Measurements from ENCODE around the gene SCAF4. TPM values are rescaled to one million over a fixed set of nuclear protein-coding genes. Genes with fewer than 3 reads are reported as not detected.

SCAF4 gene, protein sequence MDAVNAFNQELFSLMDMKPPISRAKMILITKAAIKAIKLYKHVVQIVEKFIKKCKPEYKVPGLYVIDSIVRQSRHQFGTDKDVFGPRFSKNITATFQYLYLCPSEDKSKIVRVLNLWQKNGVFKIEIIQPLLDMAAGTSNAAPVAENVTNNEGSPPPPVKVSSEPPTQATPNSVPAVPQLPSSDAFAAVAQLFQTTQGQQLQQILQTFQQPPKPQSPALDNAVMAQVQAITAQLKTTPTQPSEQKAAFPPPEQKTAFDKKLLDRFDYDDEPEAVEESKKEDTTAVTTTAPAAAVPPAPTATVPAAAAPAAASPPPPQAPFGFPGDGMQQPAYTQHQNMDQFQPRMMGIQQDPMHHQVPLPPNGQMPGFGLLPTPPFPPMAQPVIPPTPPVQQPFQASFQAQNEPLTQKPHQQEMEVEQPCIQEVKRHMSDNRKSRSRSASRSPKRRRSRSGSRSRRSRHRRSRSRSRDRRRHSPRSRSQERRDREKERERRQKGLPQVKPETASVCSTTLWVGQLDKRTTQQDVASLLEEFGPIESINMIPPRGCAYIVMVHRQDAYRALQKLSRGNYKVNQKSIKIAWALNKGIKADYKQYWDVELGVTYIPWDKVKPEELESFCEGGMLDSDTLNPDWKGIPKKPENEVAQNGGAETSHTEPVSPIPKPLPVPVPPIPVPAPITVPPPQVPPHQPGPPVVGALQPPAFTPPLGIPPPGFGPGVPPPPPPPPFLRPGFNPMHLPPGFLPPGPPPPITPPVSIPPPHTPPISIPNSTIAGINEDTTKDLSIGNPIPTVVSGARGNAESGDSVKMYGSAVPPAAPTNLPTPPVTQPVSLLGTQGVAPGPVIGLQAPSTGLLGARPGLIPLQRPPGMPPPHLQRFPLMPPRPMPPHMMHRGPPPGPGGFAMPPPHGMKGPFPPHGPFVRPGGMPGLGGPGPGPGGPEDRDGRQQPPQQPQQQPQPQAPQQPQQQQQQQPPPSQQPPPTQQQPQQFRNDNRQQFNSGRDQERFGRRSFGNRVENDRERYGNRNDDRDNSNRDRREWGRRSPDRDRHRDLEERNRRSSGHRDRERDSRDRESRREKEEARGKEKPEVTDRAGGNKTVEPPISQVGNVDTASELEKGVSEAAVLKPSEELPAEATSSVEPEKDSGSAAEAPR
- 33.4 TPM for total RNA-seq
- long read RNA-seq, full-length matches to known transcripts: 3 of 16 reads
- long read RNA-seq, partial matches to known transcripts: 6 of 16 reads
- long read RNA-seq, other reads (novel, unspliced or antisense): 7 of 16 reads

DNA sequence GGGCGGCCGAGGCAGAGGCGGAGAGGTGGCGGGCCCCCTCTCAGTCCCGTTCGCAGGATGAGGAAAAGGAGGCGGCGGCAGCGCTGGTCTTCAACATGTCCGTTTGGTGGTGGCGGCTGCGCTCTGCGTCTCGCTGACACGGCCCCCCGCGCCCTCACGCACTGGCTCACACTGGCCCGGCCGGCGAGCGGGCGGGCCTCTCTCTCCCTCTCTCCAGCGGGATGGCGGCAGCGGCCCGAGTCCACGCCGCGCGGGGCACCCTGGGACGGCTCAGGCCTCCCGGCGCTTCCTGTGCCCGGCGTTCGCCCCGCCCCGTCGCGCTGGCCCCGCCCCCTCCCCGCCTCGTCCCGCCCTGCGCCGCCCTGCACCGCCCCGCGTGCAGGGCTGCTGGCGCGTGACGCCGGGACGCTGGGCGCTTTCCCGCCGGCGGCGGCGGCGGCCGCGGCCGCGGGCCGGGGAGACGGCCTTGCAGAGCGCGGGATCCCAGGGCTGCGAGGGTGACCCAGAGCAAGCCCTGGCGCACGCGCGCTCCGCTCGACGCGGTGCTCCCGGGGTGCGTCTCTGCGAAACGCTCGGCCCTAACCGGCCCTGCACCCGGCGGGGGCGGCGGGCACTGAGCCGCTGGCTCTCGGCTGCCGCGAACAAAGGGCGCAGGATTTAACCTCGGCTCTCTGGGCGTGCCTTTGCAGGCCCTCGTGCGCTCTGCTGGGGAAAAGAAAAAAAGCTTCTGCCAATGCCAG, at the start of gene SCAF4:
TSS of gene SCAF4 (minus strand) at position 262 of the 740 bp plus-strand sequence. CDS start 426 bp downstream, outside the sequence.
- intact Hi-C loops (cut with DNase I): no loop called here
- H3K4me1 ChIP-seq: peaks cover 49% of the 10 kb centered on the region
- peak; percentile 95 to 97 for ATAC-seq

DNA sequence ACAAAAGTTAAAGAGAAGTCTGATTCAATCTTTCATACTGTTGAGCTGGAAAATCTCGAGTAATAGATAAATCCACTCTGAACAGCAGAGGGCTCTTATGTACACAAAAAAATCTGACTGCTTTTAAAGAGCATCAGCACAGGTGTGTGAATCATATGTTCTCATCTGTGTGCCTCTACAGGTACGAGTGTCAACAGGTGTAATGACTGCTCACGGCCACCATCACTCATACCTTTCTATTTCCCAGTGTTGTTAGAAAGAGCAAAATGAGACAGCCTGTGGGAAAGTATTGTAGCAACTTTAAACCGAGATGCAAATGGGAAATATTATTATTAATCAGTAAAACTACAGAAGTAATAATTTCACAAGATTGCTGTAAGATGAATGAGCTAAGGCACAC, 49.0 kb upstream of the SCAF4 start:
- TF ChIP-seq, protein P1, sequence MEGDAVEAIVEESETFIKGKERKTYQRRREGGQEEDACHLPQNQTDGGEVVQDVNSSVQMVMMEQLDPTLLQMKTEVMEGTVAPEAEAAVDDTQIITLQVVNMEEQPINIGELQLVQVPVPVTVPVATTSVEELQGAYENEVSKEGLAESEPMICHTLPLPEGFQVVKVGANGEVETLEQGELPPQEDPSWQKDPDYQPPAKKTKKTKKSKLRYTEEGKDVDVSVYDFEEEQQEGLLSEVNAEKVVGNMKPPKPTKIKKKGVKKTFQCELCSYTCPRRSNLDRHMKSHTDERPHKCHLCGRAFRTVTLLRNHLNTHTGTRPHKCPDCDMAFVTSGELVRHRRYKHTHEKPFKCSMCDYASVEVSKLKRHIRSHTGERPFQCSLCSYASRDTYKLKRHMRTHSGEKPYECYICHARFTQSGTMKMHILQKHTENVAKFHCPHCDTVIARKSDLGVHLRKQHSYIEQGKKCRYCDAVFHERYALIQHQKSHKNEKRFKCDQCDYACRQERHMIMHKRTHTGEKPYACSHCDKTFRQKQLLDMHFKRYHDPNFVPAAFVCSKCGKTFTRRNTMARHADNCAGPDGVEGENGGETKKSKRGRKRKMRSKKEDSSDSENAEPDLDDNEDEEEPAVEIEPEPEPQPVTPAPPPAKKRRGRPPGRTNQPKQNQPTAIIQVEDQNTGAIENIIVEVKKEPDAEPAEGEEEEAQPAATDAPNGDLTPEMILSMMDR (IDR thresholded peaks at IDR 0.05): no peak
- Histone ChIP-seq H3K9me3 (no peaks in the 10 kb centered on the region), H3K4me1 (peaks cover 5% of the 10 kb centered on the region), H3K27me3 (ENCODE audit: low read depth) (no peaks in the 10 kb centered on the region), H3K27ac (no peak overlapping the region), H3K4me3 (no peak overlapping the region), H3K36me3 (no peaks in the 10 kb centered on the region)
- DNase-seq: no peak
- ATAC-seq: peak; percentile 61 to 70
- intact Hi-C loops (cut with DNase I): no loop called here

More for the DNA sequence above, at the start of gene SCAF4:
- Histone ChIP-seq H3K27ac (peak within 1 kb of the TSS; percentile 96), H3K9me3 (no peaks in the 10 kb centered on the region), H3K4me3 (peak within 1 kb of the TSS; percentile 97), H3K36me3 (no peaks in the 10 kb centered on the region), H3K27me3 (ENCODE audit: low read depth) (no peaks in the 10 kb centered on the region)
- TF ChIP-seq, protein P1 (IDR thresholded peaks at IDR 0.05): no peak
- peak; percentile 94 for DNase-seq

DNA sequence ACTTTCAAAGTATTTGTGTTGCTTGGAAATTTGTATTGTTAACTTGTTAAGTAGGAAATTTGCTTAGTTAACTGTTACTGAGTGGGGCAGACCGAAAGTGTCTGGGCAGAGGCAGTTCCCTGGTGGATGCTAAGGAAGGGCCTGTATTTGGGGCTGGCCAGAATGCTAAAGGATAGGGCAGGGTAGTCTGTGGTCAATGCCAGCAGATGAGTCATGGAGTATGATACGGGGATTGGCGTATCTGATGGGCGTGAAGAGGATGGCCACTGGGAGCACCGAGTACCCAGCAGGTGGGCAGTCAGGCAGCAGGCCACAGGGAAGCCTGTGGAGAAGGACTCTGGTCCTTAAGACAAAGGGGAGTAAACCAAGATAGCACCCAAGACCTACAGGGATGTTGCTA, 46.6 kb upstream of the SCAF4 start:
- TF ChIP-seq, protein P1 (IDR thresholded peaks at IDR 0.05): no peak
- intact Hi-C loops (cut with DNase I): no loop called here
- H3K27ac ChIP-seq: no peak overlapping the region

DNA sequence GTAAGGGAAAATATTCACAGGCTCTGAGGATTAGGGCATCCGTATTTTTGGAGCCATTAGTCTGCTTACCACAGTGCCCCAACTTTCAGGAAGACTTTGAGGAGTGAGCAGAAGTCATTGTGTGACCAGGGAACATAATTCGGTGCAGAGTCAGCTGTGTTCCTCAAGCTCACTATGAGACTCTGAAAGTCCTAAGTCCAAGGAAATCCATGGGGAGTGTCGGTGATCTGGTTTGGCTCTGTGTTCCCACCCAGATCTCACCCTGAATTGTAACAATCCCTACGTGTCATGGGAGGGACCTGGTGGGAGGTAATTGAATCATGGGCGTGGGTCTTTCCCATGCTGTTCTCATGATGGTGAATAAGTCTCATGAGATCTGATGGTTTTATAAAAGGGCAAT, 45.9 kb upstream of the SCAF4 start:
- intact Hi-C loops (cut with DNase I): no loop called here
- peaks cover 5% of the 10 kb centered on the region for H3K4me1 ChIP-seq
- ATAC-seq: no peak

More for the DNA sequence above, 46.6 kb upstream of the SCAF4 start:
- no peaks in the 10 kb centered on the region for H3K27me3 ChIP-seq (ENCODE audit: low read depth)
- H3K4me1 ChIP-seq: peaks cover 5% of the 10 kb centered on the region
- no peaks in the 10 kb centered on the region for H3K36me3 ChIP-seq
- no peak for DNase-seq
- no peaks in the 10 kb centered on the region for H3K9me3 ChIP-seq
- ATAC-seq: no peak
- no peak overlapping the region for H3K4me3 ChIP-seq

More for the DNA sequence above, 45.9 kb upstream of the SCAF4 start:
- H3K4me3 ChIP-seq: no peak overlapping the region
- TF ChIP-seq, protein P1 (IDR thresholded peaks at IDR 0.05): no peak
- DNase-seq: no peak
- H3K27ac ChIP-seq: no peak overlapping the region
- no peaks in the 10 kb centered on the region for H3K9me3 ChIP-seq
- H3K27me3 ChIP-seq (ENCODE audit: low read depth): no peaks in the 10 kb centered on the region
- H3K36me3 ChIP-seq: no peaks in the 10 kb centered on the region
